Right lobe of liver (tissue), 6 donors: ENCODE measurements around the gene FLOT1. TPM values are rescaled to one million over a fixed set of nuclear protein-coding genes. Genes with fewer than 3 reads are reported as not detected.

ENCODE experiments used
- ATAC-seq, 4 donors: fragments of 200-7000 bp; cut with Tn5 transposase; one replicate each; pipeline ENCODE4 v1.9.1; 2020; ENCODE audit warnings: mild to moderate bottlenecking in 4 of 4, moderate library complexity in 4 of 4
- DNase-seq, 3 donors: peaks; one replicate each; pipeline ENCODE4 v3.0.0-alpha.2; 2020
- H3K27ac ChIP-seq, 3 donors: fragments of 200-600 bp; one replicate each; pipeline ENCODE4 v1.8.0; 2022
- H3K27me3 ChIP-seq, 2 donors: fragments of 200-600 bp; one replicate each; pipeline ENCODE4 v1.8.0; 2022
- H3K36me3 ChIP-seq, 4 donors: fragments of 200-600 bp; sonication (generic) in 1 of 4; one replicate each; pipeline versions ENCODE4 v1.5.1 to v1.8.0; 2017 to 2022; ENCODE audit warnings: control low read depth in 1 of 4
- H3K4me1 ChIP-seq, 4 donors: fragments of 200-600 bp; sonication (generic) in 1 of 4; one replicate each; pipeline versions ENCODE4 v1.5.1 to v1.8.0; 2017 to 2022; ENCODE audit warnings: control low read depth in 1 of 4
- H3K4me3 ChIP-seq, 3 donors: fragments of 200-600 bp; one replicate each; pipeline ENCODE4 v1.8.0; 2022
- H3K9me3 ChIP-seq, 4 donors: fragments of 200-600 bp; sonication (generic) in 1 of 4; one replicate each; pipeline versions ENCODE4 v1.5.1 to v1.8.0; 2017 to 2022; ENCODE audit warnings: control low read depth in 1 of 4
- CTCF ChIP-seq, 4 donors: fragments of 200-600 bp in 3 of 4; fragments of 450-650 bp in 1 of 4; IDR thresholded peaks; one replicate each; pipeline versions ENCODE4 v1.5.1 to v1.8.0; 2016 to 2022; ENCODE audit warnings: antibody characterized with exemption in 4 of 4, mild to moderate bottlenecking in 2 of 4
- POLR2A ChIP-seq: fragments of 450-650 bp; IDR thresholded peaks from one replicate; pipeline ENCODE4 v1.6.1; 2017; ENCODE audit warnings: antibody characterized with exemption, mild to moderate bottlenecking
- WGBS: methylation state at CpG from one replicate; pipeline ENCODE4 v1.1.6; 2018; ENCODE audit warnings: low coverage, low lambda C conversion rate; ENCODE audit not compliant: insufficient coverage; ENCODE audit errors: missing lambda C conversion rate; 5-methylcytosine and 5-hydroxymethylcytosine counted together
- intact Hi-C, 2 donors: fragments of 100-400 bp; cut with DNase I; formaldehyde crosslinking; loops; one replicate each; pipeline versions ENCODE4 v1.11.2 to v1.14.1; 2022
- total RNA-seq, 6 experiments: library from RNA; depleted of rRNA in 2 of 6; stranded (reverse); fragments of >200 nt in 2 of 6; fragmentation: NEBNext Ultra II Directional in 3 of 6; extraction: Animal tissue kit (Norgen Biotek cat#: 25700) in 3 of 6; gene quantifications; one replicate each; pipeline versions ENCODE4 v1.1.0 to v1.2.4, GENCODE V29; 2016 to 2023
- donor health status: DM: no; HTN: yes; CAD: no.
- donor health status: DM: no; HTN: no; CAD: no.
- donor health status: DM: no; HTN: no; CAD: no.
- donor health status: DM: no; HTN: yes; CAD: no.
- donor health status: DM: no; HTN: yes; CAD: no.

FLOT1 gene
- total RNA-seq, 6 experiments from 2014 or later, result 37.1 to 92.2 (median 73.5) TPM

- H3K27me3 ChIP-seq, result no peaks in the 10 kb centered on the region
- no peak for ATAC-seq
- no peaks in the 10 kb centered on the region for H3K9me3 ChIP-seq
- no peak overlapping the region for H3K4me3 ChIP-seq
- 79% methylated on average over 9 of the region's 10 CpGs for WGBS
- intact Hi-C loops, result no loop called here
- no peak for DNase-seq
- no peaks in the 10 kb centered on the region for H3K36me3 ChIP-seq
- H3K27ac ChIP-seq, result peak overlapping the region in 2 of 3 donors; percentile 29 to 53
- TF ChIP-seq POLR2A (no peak), CTCF (IDR thresholded peaks at IDR 0.05) (no peak)
- peaks cover 2 to 32% (median 7%) of the 10 kb centered on the region in 4 donors for H3K4me1 ChIP-seq
Observed at GRCh38 chr6:30779850-30780641, 37.6 kb upstream of the FLOT1 start.

GRCh38 chr6:30778001-30778635, 35.6 kb upstream of the FLOT1 start:
- TF ChIP-seq POLR2A (no peak), CTCF (IDR thresholded peaks at IDR 0.05) (no peak)
- Histone ChIP-seq H3K9me3 (no peaks in the 10 kb centered on the region), H3K4me1 (peaks cover 2 to 30% (median 7%) of the 10 kb centered on the region in 4 donors), H3K27ac (peak overlapping the region in 1 of 3 donors; percentile 53), H3K36me3 (no peaks in the 10 kb centered on the region), H3K27me3 (no peaks in the 10 kb centered on the region), H3K4me3 (no peak overlapping the region)
- DNase-seq (no peak), ATAC-seq (no peak)
- WGBS, result 75% methylated on average over 2 of the region's 3 CpGs
- intact Hi-C loops, result no loop called here

- ATAC-seq, result no peak
- Histone ChIP-seq H3K27ac (no peak overlapping the region), H3K9me3 (no peaks in the 10 kb centered on the region), H3K4me1 (peaks cover 2 to 20% (median 7%) of the 10 kb centered on the region in 4 donors), H3K4me3 (no peak overlapping the region), H3K27me3 (no peaks in the 10 kb centered on the region), H3K36me3 (no peaks in the 10 kb centered on the region)
- TF ChIP-seq POLR2A (no peak), CTCF (IDR thresholded peaks at IDR 0.05) (no peak)
- WGBS, result 83% methylated on average over 3 of the region's 3 CpGs
- intact Hi-C loops, result no loop called here
- no peak for DNase-seq
Observed at GRCh38 chr6:30777155-30777485, 34.6 kb upstream of the FLOT1 start.

GRCh38 chr6:30776390-30777154, 34.1 kb upstream of the FLOT1 start:
- ATAC-seq, result peak in 1 of 4 donors; percentile 18
- 91% methylated on average over 3 of the region's 5 CpGs for WGBS
- intact Hi-C loops, result no loop called here

More at GRCh38 chr6:30776390-30777154, 34.1 kb upstream of the FLOT1 start:
- H3K27ac ChIP-seq, result no peak overlapping the region
- no peaks in the 10 kb centered on the region for H3K27me3 ChIP-seq
- no peak for DNase-seq
- H3K4me1 ChIP-seq, result peaks cover 2 to 16% (median 6%) of the 10 kb centered on the region in 4 donors
- H3K9me3 ChIP-seq, result no peaks in the 10 kb centered on the region
- TF ChIP-seq CTCF (IDR thresholded peaks at IDR 0.05), result no peak
- TF ChIP-seq POLR2A, result no peak
- no peaks in the 10 kb centered on the region for H3K36me3 ChIP-seq
- no peak overlapping the region for H3K4me3 ChIP-seq
